Stimulated activated effector memory CD8-positive, alpha-beta T cell treated with anti-CD3 and anti-CD28 coated beads, Interleukin-12 subunit alpha, Interleukin-12 subunit beta, amount 100 ng/mL, for 72 hours (primary cell): ENCODE measurements around the gene RNF180.
"Not testable (repeated sequence)": the region's sequence is repeated elsewhere in the genome, so short reads cannot be mapped to it uniquely, and the experiment has no call there.

ENCODE experiments used
- ATAC-seq: fragments of 150-1000 bp; cut with Tn5 transposase; 2 replicates; pipeline ENCODE4 v1.10.0; 2021
- DNase-seq, 2 donors: peaks; one replicate each; pipeline ENCODE4 v3.0.0; 2021 to 2022; ENCODE audit warnings: low spot score in 2 of 2
- H3K27ac Mint-ChIP-seq: one replicate; pipeline ENCODE4 v1.8.0; 2022; ENCODE audit warnings: mild to moderate bottlenecking, mixed read lengths
- H3K36me3 Mint-ChIP-seq: one replicate; pipeline ENCODE4 v1.8.0; 2022; ENCODE audit warnings: mild to moderate bottlenecking, mixed read lengths
- H3K4me1 Mint-ChIP-seq: one replicate; pipeline ENCODE4 v1.8.0; 2022; ENCODE audit warnings: mixed read lengths
- H3K4me3 Mint-ChIP-seq: one replicate; pipeline ENCODE4 v1.8.0; 2022; ENCODE audit warnings: mild to moderate bottlenecking, mixed read lengths
- H3K9me3 Mint-ChIP-seq: one replicate; pipeline ENCODE4 v1.8.0; 2022; ENCODE audit warnings: mixed read lengths

The RNF180 gene

DNA sequence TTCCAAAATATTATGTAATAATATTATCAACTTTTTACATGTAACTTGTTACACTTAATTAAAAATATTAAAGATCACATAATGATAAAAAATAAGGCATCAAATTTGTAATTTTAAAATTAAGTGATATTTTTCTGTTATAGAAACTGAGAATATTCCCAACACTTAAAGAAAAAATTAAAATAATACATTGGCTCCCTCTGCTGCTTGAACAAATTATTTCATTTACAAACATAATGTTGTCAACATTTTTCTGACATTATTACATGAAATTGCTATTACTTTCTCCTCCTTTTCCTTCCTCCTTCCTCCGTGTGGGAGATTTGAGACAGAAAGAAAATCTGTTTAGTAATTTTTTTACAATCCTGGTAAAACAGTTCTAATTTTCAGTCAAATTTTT lies 42.3 kb downstream of the RNF180 start:
- no peaks in the 10 kb centered on the region for H3K9me3 Mint-ChIP-seq
- no peak for DNase-seq
- no peak for ATAC-seq
- no peak overlapping the region for H3K4me3 Mint-ChIP-seq
- no peaks in the 10 kb centered on the region for H3K4me1 Mint-ChIP-seq
- no peaks in the 10 kb centered on the region for H3K36me3 Mint-ChIP-seq
- H3K27ac Mint-ChIP-seq = no peak overlapping the region

DNA sequence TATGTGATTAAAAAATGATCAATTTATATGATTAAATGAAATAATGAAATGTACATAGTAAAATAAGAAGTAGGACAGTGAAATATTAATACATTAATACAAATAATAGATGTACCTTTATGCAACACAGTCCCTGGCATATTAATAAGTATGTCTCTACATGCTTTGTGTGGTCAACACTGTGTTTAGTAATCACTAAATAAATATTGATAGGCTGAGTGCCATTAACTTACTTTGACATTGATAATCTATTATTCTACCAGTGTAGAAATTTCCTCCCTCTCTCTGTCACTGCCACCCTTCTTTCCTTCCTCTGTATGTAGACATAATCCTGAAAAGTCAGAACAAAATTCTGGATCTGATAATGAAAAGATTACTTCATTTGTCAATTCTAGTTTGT lies 43.7 kb downstream of the RNF180 start:
- H3K9me3 Mint-ChIP-seq = no peaks in the 10 kb centered on the region
- no peak overlapping the region for H3K27ac Mint-ChIP-seq
- H3K4me3 Mint-ChIP-seq = no peak overlapping the region
- H3K4me1 Mint-ChIP-seq = no peaks in the 10 kb centered on the region
- ATAC-seq = no peak
- DNase-seq = no peak
- no peaks in the 10 kb centered on the region for H3K36me3 Mint-ChIP-seq

DNA sequence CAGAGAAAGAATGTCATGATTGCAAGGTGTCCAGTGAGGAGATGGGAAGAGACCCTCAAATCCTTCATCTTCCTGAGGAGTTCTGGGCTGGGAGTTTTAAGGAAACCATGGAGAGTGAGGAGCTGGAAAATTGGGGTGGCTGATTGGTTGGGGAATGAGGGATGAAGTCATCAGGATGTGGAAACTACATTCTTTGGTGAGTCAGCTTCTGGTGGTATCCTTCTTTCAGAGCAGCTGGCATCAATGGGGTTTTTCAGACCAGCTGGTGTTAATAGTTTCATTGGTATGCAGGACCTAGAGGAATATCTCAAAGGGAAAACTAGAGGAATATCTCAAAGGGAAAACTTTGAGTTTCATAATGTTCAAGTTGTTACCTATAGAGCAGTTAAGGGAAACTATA lies 45.2 kb downstream of the RNF180 start:
- ATAC-seq = no peak
- no peaks in the 10 kb centered on the region for H3K9me3 Mint-ChIP-seq
- no peak overlapping the region for H3K4me3 Mint-ChIP-seq
- H3K36me3 Mint-ChIP-seq = no peaks in the 10 kb centered on the region
- no peak for DNase-seq
- no peaks in the 10 kb centered on the region for H3K4me1 Mint-ChIP-seq
- no peak overlapping the region for H3K27ac Mint-ChIP-seq

DNA sequence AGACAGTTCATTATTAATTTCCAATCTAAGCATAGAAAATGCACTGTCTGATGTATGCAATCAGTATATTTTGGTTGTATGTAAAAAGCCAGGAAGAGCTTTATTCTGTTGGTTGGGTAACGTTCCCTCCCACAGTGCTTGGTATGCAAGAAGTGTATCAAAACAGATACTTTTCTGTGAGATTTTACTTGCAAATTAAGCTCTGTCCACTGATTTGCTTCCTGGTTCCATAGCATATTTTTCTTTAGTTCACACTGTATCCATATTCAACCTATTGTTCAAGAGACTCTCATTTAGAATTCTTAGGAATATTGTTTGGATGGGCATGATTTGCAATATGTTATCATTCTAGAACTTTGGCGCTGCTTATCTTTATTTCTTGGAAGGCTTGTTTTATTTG lies 47.4 kb downstream of the RNF180 start:
- H3K9me3 Mint-ChIP-seq = no peaks in the 10 kb centered on the region
- no peaks in the 10 kb centered on the region for H3K4me1 Mint-ChIP-seq
- H3K4me3 Mint-ChIP-seq = no peak overlapping the region

DNA sequence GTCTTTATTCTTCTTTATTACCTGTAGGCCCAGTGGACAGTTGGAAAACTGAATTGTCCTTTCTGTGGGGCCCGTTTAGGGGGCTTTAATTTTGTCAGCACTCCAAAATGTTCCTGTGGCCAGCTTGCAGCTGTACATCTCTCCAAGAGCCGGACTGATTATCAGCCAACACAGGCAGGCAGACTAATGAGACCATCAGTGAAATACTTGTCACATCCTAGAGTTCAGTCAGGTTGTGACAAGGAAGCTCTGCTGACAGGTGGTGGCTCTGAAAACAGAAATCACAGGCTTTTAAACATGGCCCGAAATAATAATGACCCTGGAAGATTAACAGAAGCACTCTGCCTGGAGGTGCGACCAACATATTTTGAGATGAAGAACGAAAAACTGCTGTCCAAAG lies 47.9 kb downstream of the RNF180 start:
- H3K27ac Mint-ChIP-seq = no peak overlapping the region
- no peak for ATAC-seq
- DNase-seq = no peak
- H3K9me3 Mint-ChIP-seq = no peaks in the 10 kb centered on the region
- H3K36me3 Mint-ChIP-seq = no peaks in the 10 kb centered on the region
- no peak overlapping the region for H3K4me3 Mint-ChIP-seq
- no peaks in the 10 kb centered on the region for H3K4me1 Mint-ChIP-seq

More for the DNA sequence above, 47.4 kb downstream of the RNF180 start:
- H3K27ac Mint-ChIP-seq = no peak overlapping the region
- DNase-seq (no peak), ATAC-seq (no peak)
- no peaks in the 10 kb centered on the region for H3K36me3 Mint-ChIP-seq

DNA sequence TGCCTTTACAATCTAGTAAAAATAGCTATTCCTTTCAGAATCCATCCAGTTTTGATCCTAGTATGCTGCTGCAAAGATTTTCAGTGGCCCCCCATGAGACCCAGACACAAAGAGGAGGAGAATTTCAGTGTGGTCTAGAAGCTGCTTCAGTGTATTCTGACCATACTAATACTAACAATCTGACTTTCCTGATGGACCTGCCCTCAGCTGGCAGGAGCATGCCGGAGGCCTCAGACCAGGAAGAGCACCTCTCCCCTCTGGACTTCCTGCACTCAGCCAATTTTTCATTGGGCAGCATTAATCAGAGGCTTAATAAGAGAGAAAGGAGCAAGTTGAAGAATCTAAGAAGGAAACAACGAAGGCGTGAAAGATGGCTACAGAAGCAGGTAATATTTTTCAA lies 48.5 kb downstream of the RNF180 start:
- DNase-seq (no peak), ATAC-seq (no peak)
- no peak overlapping the region for H3K27ac Mint-ChIP-seq
- H3K36me3 Mint-ChIP-seq = no peaks in the 10 kb centered on the region
- H3K4me1 Mint-ChIP-seq = no peaks in the 10 kb centered on the region
- no peak overlapping the region for H3K4me3 Mint-ChIP-seq
- no peaks in the 10 kb centered on the region for H3K9me3 Mint-ChIP-seq

DNA sequence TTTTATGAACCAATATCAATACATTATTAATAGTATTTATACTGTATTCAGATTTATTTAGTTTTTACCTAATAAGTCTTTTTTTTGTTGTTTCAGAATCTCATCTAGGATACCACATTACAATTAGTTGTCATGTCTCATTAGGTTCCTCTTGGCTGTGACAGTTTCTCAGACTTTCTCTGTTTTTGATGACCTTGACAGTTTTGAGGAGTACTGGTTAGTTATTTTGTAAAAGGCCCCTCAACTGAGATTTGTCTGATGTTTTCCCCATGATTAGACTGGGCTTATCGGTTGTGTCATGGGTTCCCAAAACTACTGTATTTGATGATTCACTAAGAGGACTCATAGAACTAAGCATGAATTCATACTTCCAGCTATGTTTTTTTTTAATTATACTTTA lies 56.3 kb downstream of the RNF180 start:
- no peaks in the 10 kb centered on the region for H3K4me1 Mint-ChIP-seq
- no peaks in the 10 kb centered on the region for H3K9me3 Mint-ChIP-seq
- H3K36me3 Mint-ChIP-seq = no peaks in the 10 kb centered on the region
- DNase-seq (no peak), ATAC-seq (no peak)
- no peak overlapping the region for H3K4me3 Mint-ChIP-seq
- H3K27ac Mint-ChIP-seq = no peak overlapping the region

DNA sequence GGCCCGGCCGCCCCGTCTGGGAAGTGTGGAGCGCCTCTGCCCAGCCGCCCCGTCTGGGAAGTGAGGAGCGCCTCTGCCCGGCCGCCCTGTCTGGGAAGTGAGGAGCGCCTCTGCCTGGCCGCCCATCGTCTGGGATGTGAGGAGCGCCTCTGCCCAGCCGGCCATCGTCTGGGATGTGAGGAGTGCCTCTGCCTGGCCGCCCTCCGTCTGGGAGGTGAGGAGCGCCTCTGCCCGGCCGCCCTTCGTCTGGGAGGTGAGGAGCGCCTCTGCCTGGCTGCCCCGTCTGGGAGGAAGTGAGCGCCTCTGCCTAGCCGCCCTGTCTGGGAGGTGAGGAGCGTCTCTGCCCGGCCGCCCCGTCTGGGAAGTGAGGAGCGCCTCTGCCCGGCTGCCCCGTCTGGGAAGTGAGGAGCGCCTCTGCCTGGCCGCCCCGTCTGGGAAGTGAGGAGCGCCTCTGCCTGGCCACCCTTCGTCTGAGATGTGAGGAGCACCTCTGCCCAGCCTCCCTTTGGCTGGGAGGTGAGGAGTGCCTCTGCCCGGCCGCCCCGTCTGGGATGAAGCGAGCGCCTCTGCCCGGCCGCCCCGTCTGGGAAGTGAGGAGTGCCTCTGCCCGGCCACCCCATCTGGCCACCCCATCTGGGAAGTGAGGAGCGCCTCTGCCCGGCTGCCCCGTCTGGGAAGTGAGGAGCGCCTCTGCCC lies 59.8 kb downstream of the RNF180 start:
- not testable (repeated sequence) for H3K4me1 Mint-ChIP-seq, H3K27ac Mint-ChIP-seq, H3K36me3 Mint-ChIP-seq, ATAC-seq, H3K4me3 Mint-ChIP-seq, DNase-seq, H3K9me3 Mint-ChIP-seq

DNA sequence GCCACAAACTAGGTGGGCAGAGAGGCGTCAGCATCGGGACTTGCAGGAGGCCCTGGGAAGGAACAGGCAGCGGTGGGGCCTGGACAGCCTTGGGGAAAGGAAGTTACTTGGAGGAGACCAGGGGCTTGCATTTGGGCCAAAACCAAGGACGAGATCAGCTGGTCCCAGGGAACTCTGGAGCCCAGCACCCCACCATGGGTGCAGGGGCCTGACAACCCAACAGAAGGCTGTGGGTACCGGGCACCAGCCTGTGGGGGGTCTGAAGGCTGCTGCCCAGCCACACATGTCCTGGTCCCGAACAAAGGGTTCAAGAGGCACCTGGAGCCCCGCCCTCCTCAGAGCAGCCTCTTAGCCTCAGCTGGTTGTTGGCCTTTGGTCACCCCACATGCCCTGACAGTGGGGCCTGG lies 61.5 kb downstream of the RNF180 start:
- not testable (repeated sequence) for H3K36me3 Mint-ChIP-seq, DNase-seq, H3K4me3 Mint-ChIP-seq, H3K27ac Mint-ChIP-seq, ATAC-seq, H3K9me3 Mint-ChIP-seq, H3K4me1 Mint-ChIP-seq

DNA sequence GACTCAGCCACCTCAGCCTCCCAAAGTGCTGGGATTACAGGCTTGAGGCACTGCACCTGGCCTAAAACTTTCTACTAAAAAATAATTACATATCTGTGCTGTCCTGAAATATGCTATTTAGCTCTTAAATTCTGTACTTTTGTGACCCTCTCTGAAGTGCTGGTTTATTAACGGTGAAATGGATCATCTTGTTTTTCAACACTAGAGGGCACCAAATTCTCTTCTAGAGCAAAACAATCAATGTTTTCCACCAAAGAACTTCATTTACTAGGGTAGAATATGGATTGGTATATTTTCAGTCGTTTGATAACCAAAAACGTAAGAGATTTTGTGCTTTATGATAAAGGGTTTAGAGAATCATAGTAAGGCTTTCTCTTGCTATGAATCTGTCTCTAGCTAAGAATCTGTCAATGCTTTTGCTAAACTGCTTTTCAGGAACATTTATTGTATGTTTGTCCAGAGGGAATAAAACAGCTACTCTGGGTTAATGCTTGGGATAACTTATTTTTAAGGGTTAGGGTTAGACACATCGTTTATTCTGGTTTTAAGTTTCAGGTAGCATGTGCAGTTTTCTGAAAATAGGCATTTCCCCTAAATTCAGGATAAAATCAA lies 63.6 kb downstream of the RNF180 start:
- no peak overlapping the region for H3K4me3 Mint-ChIP-seq

DNA sequence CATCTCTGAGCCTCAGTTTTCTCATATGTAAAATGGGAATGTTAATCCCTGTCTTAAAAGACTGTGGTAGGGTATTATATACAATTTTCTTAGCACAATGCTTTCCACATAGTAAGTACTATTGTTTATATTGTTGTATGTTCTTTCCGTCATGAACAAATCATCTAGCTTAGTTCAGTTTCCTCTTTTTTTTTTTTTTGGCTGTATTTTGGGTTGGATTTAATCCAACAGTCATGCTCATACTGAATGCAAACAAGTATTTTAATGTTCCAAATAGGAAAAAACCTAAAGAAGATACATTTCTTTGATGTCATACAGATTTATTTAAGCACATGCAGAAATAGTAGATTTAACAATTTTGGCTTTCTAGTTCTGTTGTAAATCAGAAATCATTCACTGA lies 95.1 kb downstream of the RNF180 start:
- ATAC-seq (no peak), DNase-seq (no peak)
- Mint-ChIP-seq H3K4me1 (no peaks in the 10 kb centered on the region), H3K36me3 (no peaks in the 10 kb centered on the region), H3K9me3 (peaks cover 3% of the 10 kb centered on the region), H3K4me3 (no peak overlapping the region), H3K27ac (no peak overlapping the region)

More for the DNA sequence above, 63.6 kb downstream of the RNF180 start:
- Mint-ChIP-seq H3K4me1 (no peaks in the 10 kb centered on the region), H3K36me3 (no peaks in the 10 kb centered on the region), H3K27ac (no peak overlapping the region), H3K9me3 (no peaks in the 10 kb centered on the region)
- DNase-seq (no peak), ATAC-seq (no peak)

DNA sequence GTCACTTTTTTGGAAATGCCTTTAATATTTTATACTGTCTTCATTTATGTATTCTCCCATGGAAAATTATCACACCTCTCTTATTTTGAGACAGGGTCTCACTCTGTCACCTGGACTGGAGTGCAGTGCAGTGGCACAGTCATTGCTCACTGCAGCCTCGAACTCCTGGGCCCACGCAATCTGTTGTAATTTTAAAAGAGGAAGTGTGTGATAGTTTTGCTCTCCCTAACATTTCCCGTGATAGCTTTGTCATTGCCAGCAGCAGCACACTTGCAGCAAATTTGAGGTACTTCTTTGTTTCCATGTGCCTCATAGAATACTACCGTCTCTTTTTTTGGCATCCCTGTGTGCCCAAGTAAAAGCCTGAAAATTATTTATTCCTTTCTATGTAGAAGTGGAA lies 103.5 kb downstream of the RNF180 start:
- no peak overlapping the region for H3K4me3 Mint-ChIP-seq
- DNase-seq = no peak

DNA sequence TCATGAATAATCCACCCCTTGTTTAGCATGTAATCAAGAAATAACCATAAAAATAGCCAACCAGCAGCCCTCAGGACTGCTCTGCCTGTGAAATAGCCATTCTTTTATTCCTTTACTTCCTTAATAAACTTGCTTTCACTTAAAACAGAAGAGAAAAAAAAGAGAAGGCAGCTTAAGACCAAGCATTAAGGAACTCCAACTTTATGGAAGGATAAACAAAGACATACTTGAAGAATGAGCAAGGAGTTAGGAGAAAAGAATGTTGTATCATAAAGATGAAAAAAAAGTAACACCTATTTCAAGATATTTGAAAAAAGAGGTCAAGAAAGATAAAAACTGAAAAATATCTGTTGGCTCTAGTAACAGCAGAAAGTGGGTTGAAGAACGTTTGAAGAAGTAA lies 107.6 kb downstream of the RNF180 start:
- ATAC-seq (no peak), DNase-seq (no peak)
- Mint-ChIP-seq H3K4me1 (no peaks in the 10 kb centered on the region), H3K4me3 (no peak overlapping the region), H3K9me3 (peaks cover 11% of the 10 kb centered on the region), H3K36me3 (no peaks in the 10 kb centered on the region), H3K27ac (no peak overlapping the region)

More for the DNA sequence above, 103.5 kb downstream of the RNF180 start:
- Mint-ChIP-seq H3K4me1 (no peaks in the 10 kb centered on the region), H3K36me3 (no peaks in the 10 kb centered on the region), H3K9me3 (peaks cover 10% of the 10 kb centered on the region), H3K27ac (no peak overlapping the region)
- no peak for ATAC-seq

DNA sequence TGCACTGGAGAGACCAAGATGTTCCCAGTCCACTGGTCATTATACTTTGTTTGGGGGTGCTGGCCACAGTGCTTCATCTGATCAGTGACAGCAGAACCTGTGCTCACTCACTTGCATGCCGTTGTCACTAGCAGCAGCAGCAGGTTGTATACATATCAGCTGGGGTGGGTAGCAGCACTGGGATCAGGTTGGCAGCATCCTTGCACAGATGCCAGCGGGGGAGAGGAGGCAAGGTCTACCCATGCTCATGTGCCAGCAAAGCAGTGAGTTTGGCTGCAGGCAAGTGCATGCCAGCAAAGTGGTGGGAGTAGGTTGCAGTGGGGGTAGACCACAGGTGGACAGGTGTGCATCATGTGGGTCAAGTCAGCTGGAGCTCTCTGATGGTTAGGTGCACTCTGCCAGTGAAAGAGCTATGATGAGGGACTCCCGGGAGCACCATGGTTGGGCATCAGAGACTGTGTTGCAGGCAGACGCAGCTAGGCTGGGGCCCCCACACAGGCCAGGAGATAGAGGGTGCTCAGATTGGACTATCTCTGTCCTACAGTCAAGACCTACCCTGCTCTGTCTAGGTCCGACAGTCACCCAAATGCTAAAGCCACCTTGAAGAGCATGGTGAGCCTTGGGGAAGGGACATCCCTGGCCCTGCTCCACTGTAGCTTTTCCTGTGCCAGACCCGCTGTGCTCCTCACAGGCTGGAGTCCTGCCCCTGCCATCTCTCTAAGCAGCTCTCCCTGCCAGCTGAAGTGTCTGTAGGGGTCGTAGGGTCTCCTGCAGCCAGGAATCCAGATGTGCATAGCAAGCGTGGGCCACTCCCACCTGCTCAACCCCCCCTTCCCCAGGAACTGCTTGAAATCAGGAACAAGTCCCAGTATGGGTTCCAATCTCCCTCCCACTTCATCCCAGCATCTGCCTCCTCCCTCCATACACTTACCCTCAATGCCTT lies 119.8 kb downstream of the RNF180 start:
- Mint-ChIP-seq H3K4me3 (no peak overlapping the region), H3K4me1 (no peaks in the 10 kb centered on the region), H3K27ac (no peak overlapping the region), H3K36me3 (no peaks in the 10 kb centered on the region), H3K9me3 (peaks cover 18% of the 10 kb centered on the region)
- DNase-seq (no peak), ATAC-seq (peak; percentile 34)

DNA sequence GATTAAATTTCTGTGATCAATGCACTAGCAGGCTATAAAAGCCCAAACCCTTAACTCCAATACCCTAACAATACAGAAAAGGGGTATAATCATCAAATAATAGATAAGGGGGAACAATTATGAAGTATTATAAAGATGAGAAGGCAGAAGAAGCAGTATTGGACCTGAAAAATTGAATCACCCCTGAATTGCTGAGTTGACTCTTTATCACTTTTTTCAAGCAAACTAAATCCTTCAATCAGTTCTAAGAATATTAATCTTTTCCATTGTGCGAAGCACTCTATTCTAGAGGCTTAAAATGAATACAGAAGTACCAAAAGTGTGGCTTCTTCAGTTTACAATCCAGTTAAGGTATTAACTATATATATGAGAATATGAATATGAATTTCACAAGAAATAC lies 120.7 kb downstream of the RNF180 start:
- no peak for ATAC-seq
- Mint-ChIP-seq H3K27ac (no peak overlapping the region), H3K9me3 (peaks cover 18% of the 10 kb centered on the region), H3K36me3 (no peaks in the 10 kb centered on the region), H3K4me3 (no peak overlapping the region), H3K4me1 (no peaks in the 10 kb centered on the region)
- no peak for DNase-seq

DNA sequence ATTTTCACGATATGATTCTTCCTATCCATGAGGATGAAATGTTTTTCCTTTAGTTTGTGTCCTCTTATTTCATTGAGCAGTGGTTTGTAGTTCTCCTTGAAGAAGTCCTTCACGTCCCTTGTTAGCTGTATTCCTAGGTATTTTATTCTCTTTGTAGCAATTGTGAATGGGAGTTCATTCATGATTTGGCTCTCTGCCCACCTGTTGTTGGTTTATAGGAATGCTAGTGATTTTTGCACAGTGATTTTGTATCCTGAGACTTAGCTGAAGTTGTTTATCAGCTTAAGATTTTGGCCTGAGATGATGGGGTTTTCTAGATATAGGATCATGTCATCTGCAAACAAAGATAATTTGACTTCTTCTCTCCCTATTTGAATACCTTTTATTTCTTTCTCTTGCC lies 122.9 kb downstream of the RNF180 start:
- peaks cover 22% of the 10 kb centered on the region for H3K9me3 Mint-ChIP-seq
- not testable (repeated sequence) for H3K4me1 Mint-ChIP-seq, H3K36me3 Mint-ChIP-seq, H3K4me3 Mint-ChIP-seq, ATAC-seq, DNase-seq, H3K27ac Mint-ChIP-seq
